ENCODE measurements around the gene CSKMT. TPM values are rescaled to one million over a fixed set of nuclear protein-coding genes. Genes with fewer than 3 reads are reported as not detected.
A peak's percentile ranks its signal among the peaks of the same experiment; 100 is the strongest.
"Not testable (repeated sequence)": the region's sequence is repeated elsewhere in the genome, so short reads cannot be mapped to it uniquely, and the experiment has no call there.

CSKMT gene
- total RNA-seq, 2 experiments from 2014 or later, result 17.8 to 18.8 TPM

GRCh38 chr11:62689421-62690183 is 24.5 kb downstream of the CSKMT start, which contains the start of gene LRRN4CL:
Gene LRRN4CL, minus strand, starts transcription at chr11:62689530. Its CDS starts 1,022 bp downstream, at chr11:62688508.
- CTCF ChIA-PET, result interaction anchor here (0.9 to 1.8 kb wide), 3 partner anchors 9 to 265 kb away, joined by 4 to 5 read pairs (median 4); no protein-coding TSS in a partner anchor

GRCh38 chr11:62693624-62694023 is 28.5 kb downstream of the CSKMT start:
- not testable (repeated sequence) for H3K27ac ChIP-seq (ENCODE audit: low read depth in 1 of 2, low read length in 2 of 2); H3K4me3 Mint-ChIP-seq; H3K9me3 ChIP-seq (ENCODE audit: control insufficient read depth in 1 of 2, insufficient read depth in 1 of 2, low read length in 2 of 2); H3K4me3 ChIP-seq (ENCODE audit: low read length); H3K27me3 ChIP-seq (ENCODE audit: control insufficient read depth in 1 of 2, insufficient read depth in 2 of 2, low read length in 2 of 2); DNase-seq; ATAC-seq (ENCODE audit: poor library complexity); H3K4me1 ChIP-seq (ENCODE audit: insufficient read depth, low read length); H3K9me3 Mint-ChIP-seq; H3K27me3 Mint-ChIP-seq; H3K27ac Mint-ChIP-seq; H3K4me1 Mint-ChIP-seq (ENCODE audit: low read depth)
- H3K36me3 Mint-ChIP-seq (ENCODE audit: low read depth), result peaks cover 31% of the 10 kb centered on the region
- H3K36me3 ChIP-seq (ENCODE audit: insufficient read depth, low read length), result peaks cover 24% of the 10 kb centered on the region
- intact Hi-C loops (cut with DNase I, micrococcal nuclease), result loop anchor here (1.0 to 2.0 kb wide), 4 partner anchors 100 to 299 kb away; no protein-coding TSS in a partner anchor
- CTCF ChIA-PET, result interaction anchor here (1.1 to 2.7 kb wide), 5 partner anchors 13 to 269 kb away, joined by 3 to 14 read pairs (median 8); partner anchors contain the start of genes EML3 and ROM1
- POLR2A ChIA-PET, result interaction anchor here (0.6 to 2.0 kb wide), 8 partner anchors 34 to 302 kb away, joined by 3 to 9 read pairs (median 4); partner anchors contain the start of genes HNRNPUL2, INTS5 and TUT1

More at GRCh38 chr11:62689421-62690183, 24.5 kb downstream of the CSKMT start, which contains the start of gene LRRN4CL:
- H3K36me3 Mint-ChIP-seq (ENCODE audit: low read depth), result peaks cover 26% of the 10 kb centered on the region
- peaks cover 10 to 11% of the 10 kb centered on the region in 2 experiments for H3K27me3 ChIP-seq (ENCODE audit: control insufficient read depth in 1 of 2, insufficient read depth in 2 of 2, low read length in 2 of 2)
- H3K4me3 Mint-ChIP-seq, result no peak within 1 kb of the TSS
- no peak for TF ChIP-seq CTCF (IDR thresholded peaks at IDR 0.05)
- no peak within 1 kb of the TSS for H3K4me3 ChIP-seq (ENCODE audit: low read length)
- H3K27ac Mint-ChIP-seq, result no peak within 1 kb of the TSS
- POLR2A ChIA-PET, result interaction anchor here (1.3 to 2.0 kb wide), 3 partner anchors 25 to 166 kb away, joined by 5 to 8 read pairs (median 5); partner anchors contain the start of genes C11orf98, CSKMT and TUT1
- H3K27ac ChIP-seq (ENCODE audit: low read depth in 1 of 2, low read length in 2 of 2), result no peak within 1 kb of the TSS
- H3K36me3 ChIP-seq (ENCODE audit: insufficient read depth, low read length), result peaks cover 24% of the 10 kb centered on the region
- peaks cover under 1% of the 10 kb centered on the region for H3K4me1 ChIP-seq (ENCODE audit: insufficient read depth, low read length)
- ATAC-seq (ENCODE audit: poor library complexity) (no peak), DNase-seq (no peak)
- H3K9me3 ChIP-seq (ENCODE audit: control insufficient read depth in 1 of 2, insufficient read depth in 1 of 2, low read length in 2 of 2), result peaks cover 0 to 6% of the 10 kb centered on the region in 2 experiments
- H3K9me3 Mint-ChIP-seq, result no peaks in the 10 kb centered on the region
- peaks cover 2% of the 10 kb centered on the region for H3K4me1 Mint-ChIP-seq (ENCODE audit: low read depth)
- H3K27me3 Mint-ChIP-seq, result peaks cover 11% of the 10 kb centered on the region
- intact Hi-C loops (cut with DNase I, micrococcal nuclease), result no loop called here

- H3K9me3 ChIP-seq (ENCODE audit: control insufficient read depth in 1 of 2, insufficient read depth in 1 of 2, low read length in 2 of 2), result no peaks in the 10 kb centered on the region
- CTCF ChIA-PET, result interaction anchor here (0.6 to 2.7 kb wide), 17 partner anchors 8 to 300 kb away, joined by 3 to 14 read pairs (median 4); partner anchors contain the start of genes C11orf98, CSKMT, EML3 and MTA2
- H3K4me3 Mint-ChIP-seq, result no peak overlapping the region
- peaks cover 31% of the 10 kb centered on the region for H3K36me3 Mint-ChIP-seq (ENCODE audit: low read depth)
- peaks cover 4% of the 10 kb centered on the region for H3K4me1 ChIP-seq (ENCODE audit: insufficient read depth, low read length)
- intact Hi-C loops (cut with DNase I, micrococcal nuclease), result loop anchor here (1.0 to 2.0 kb wide), 4 partner anchors 101 to 300 kb away; no protein-coding TSS in a partner anchor
- H3K27ac Mint-ChIP-seq, result no peak overlapping the region
- H3K4me1 Mint-ChIP-seq (ENCODE audit: low read depth), result peaks cover 7% of the 10 kb centered on the region
- H3K9me3 Mint-ChIP-seq, result no peaks in the 10 kb centered on the region
- POLR2A ChIA-PET, result interaction anchor here (0.6 to 2.0 kb wide), 9 partner anchors 29 to 270 kb away, joined by 3 to 9 read pairs (median 4); partner anchors contain the start of genes C11orf98, CSKMT, HNRNPUL2 and INTS5
- TF ChIP-seq CTCF (IDR thresholded peaks at IDR 0.05), result peak; percentile 89
- H3K27ac ChIP-seq (ENCODE audit: low read depth in 1 of 2, low read length in 2 of 2), result no peak overlapping the region
- no peaks in the 10 kb centered on the region for H3K27me3 Mint-ChIP-seq
- H3K36me3 ChIP-seq (ENCODE audit: insufficient read depth, low read length), result peaks cover 24% of the 10 kb centered on the region
- H3K27me3 ChIP-seq (ENCODE audit: control insufficient read depth in 1 of 2, insufficient read depth in 2 of 2, low read length in 2 of 2), result no peaks in the 10 kb centered on the region
- peak; percentile 93 for ATAC-seq (ENCODE audit: poor library complexity)
- peak; percentile 65 to 89 (median 74) for DNase-seq
- no peak overlapping the region for H3K4me3 ChIP-seq (ENCODE audit: low read length)
Measured at GRCh38 chr11:62694455-62695167, 29.5 kb downstream of the CSKMT start.

Measured in CD4-positive, alpha-beta T cell (primary cell).